ENCODE measurements around the gene B4GALNT4.
"Not testable (repeated sequence)": the region's sequence is repeated elsewhere in the genome, so short reads cannot be mapped to it uniquely, and the experiment has no call there.

B4GALNT4 gene

DNA sequence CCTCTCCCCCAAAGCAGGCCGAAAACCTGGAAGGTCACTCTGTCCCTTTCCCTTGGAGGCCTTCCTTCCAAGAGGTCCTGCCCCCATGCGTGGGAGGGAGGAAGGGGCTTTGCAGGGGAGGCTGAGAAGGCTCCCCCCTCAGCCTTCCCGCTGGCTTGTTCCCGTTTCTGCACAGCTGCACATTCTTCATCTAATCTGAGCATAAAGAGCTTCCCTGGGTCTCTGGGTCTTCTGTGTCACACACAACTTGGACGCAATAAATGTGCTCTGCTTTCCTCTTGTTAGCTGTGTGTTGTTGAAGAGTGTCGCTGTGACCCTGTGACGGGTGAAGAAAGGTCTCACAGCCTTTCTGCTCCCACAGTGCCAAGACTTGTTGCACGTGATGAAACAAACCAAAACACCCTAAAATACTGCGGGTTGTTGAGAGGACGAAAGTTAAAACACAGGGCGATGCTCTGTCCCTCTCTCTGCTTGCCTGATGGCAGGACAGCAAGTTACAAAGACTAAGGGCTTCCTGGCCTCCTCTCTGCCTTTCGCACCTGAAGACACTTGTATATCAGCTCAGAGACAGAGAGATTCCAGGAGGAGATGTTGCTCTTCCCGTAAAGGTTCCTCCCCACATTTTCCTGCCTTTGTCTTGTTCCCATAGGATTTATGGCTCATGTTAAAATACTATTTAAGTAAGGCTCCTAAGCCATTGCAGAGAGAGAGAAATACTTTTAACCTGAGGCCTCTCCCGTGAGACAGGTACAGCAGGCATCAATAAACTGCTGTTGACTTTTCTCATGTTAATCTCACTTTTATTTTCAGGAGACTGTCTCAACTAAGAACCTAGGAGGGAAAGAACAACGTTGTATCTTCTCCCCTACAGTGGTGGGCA is 33.3 kb upstream of the B4GALNT4 start:
- no peak for DNase-seq

DNA sequence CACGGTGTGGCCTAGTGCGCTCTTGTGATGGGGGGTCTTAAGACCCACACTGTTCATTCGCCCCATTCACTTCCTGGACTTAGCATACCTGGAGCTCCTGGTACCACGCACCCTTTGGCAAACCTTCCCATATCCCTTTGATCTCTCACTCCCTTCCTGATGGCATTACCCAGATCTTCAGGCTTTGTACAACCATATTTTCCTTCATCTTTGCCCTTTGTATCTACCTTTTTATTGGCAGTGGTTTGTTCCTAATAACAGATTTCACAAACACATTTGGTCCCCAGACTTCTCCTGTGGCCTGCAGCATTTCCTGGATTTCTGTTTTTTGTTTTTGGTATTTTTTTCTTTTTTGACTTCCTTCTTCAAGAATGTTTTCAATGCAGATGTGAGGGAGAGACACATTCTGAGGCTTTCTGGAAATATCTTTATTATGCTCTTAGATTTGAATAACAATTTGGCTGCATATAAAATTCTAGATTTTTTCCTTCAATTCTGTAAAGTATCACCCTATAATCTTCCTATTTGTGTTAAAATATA is 32.6 kb upstream of the B4GALNT4 start:
- no peak for DNase-seq

DNA sequence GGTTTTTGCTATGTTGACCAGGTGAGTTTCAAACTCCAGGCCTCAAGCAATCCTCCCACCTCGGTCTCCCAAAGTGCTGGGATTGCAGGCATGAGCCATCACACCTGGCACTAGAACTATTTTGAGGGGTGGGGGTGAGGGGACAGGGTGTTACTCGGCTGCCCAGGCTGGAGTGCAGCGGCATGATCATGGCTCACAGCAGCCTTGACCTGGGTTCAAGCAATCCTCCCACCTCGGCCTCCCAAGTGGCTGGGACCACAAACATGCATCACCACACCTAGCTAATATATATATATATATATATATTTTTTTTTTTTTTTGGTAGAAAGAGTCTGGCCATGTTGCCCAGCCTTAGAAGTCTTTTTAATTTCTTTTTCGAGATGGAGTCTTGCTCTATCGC is 31.6 kb upstream of the B4GALNT4 start:
- no peak for DNase-seq

DNA sequence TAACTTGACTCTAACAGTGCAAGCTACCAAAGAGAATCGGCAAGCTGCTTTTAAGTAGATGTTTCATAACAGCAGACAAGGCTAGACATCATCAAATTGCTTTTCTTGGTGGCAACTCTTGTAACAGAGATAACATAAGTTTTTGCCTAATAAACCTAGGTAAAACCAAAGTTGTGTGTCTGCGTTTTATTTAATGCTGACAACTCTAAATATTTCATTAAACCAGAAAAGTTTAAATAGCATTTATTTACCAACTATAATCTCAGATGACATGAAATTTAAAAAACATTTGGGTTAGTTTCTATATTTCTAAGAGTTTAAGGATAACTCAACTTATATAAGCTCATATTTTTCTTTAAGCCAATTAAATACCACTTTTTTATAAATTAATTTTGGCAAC is 29.3 kb upstream of the B4GALNT4 start:
- no peak for DNase-seq

DNA sequence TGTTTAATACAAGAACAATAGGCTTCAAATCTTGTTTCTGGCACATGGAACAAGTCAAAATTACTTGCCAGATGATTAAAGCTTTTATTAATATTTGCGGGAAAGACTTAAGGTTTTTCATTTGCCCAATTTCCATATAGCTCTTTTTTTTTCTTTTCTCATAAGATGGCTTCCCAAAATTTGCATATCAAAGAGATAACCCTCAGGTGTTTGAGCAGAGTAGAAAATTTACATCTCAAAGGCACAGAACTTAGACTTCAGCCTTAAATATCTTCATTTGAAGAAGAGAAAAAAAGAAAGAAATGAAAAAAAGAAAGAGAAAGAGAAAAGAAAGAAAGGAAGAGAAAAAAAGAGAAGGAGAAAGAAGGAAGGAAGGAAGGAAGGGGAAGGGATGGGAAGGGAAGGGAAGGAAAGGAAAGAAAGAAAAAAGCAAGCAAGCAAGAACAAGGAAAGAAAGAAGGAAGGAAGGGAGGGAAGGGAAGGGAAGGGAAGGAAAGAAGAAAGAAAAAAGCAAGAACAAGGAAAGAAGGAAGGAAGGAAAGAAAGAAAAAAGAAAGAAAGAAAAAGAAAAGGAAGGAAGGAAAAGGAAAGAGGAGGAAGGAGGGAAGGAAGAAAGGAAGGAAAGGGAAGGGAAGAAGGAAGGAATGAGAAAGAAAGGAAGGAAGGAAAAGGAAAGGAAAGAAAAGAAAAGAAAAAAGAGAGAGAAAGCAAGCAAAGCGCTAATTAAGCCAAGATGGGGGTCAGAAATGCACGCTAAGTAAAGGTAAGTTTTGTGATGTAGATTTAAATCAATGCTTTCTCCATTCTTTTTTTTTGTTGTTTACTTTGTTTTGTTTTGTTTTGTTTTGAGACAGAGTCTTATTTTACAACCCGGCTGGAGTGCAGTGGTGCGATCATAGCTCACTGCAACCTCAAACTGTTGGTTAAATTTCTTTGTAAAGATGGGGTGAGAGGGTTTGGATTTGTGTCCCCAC is 28.5 kb upstream of the B4GALNT4 start:
- DNase-seq, result no peak

DNA sequence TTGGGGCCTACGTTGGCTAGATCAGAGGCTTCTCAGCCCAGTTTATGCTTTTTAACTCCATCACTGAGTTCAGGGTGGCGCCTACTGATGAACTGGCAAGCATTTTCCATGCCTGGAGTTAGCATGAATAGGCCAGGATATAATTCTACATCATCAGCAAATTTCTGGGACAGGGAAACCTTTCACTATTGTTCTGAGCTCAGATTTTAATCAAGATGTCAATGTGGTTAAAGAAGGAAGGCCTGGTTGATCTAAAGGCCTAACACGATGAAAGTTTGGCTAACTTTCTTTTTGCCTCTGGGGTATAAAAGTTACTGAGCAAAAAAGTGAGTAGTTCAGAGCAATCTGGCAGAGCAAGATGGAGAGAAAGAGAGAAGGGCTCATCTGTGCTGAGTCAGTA is 27.0 kb upstream of the B4GALNT4 start:
- DNase-seq, result no peak

DNA sequence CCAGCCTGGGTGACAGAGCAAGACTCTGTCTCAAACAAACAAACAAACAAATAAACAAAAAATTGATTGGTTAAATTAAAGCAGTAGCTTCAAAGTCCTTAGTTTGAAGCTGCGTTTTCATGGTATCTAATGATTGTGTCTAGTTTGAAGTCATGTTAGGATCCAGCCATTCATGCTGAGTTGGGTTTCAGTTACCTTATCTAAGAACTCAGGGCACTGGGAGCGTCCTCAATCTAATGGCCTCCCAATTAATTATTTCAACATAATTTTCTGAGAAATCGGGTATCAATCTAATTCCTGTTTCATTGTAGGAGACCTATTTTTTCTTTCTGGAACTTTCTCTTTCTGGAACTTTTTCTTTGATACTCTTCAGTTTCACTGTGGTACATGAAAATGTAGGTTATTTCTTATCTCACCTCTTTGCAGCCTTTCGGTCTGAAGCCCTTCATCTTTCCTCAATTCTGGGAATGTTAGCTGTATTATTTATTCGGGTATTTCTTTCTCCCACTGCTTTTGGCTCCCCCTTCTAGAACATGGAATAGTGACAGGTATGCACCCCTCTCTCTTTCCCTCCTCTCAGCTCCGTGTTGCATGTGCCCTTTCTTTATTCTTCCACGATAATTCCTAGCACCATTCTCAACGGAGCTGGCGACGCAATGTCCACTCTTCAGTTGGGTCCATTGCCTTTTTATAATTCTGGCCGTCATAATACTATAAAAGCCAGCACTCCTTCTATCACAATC is 24.3 kb upstream of the B4GALNT4 start:
- no peak for DNase-seq

DNA sequence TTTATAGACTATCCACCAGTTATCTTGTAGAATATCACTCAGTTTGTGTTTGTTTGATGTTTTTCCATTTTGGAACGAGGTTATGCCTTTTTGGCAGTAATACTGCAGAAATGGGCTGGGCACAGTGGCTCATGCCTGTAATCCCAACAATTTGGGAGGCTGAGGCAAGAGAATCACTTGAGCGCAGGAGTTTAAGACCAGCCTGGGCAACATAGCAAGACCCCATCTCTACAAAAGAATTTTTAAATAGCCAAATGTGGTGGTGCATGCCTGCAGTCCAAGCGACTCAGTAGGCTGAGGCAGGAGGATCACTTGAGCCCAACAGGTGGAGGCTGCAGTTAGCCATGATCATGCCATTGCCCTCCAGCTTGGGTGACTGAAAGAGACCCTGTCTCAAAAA is 22.8 kb upstream of the B4GALNT4 start:
- no peak for DNase-seq

DNA sequence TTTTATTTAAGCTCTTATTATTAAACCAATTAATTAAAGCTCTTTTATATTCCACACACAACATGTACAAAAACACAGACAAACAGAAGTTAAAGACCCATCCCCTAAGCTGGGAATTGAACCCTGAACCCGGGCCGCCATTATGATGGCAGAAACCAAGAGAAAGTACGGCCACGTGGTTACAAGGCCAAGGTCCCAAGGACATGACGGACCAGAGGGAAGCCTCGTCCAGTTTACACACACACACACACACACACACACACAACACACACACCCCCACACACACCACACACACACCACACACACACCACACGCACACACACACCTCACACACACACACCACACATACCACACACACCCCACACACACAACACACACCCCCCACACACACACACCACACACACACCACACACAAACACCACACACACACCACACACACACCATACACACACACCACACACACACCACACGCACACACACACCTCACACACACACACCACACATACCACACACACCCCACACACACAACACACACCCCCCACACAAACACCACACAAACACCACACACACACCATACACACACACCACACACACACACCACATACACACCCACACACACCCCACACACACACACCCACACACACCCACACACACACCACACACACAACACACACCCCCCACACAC is 19.9 kb upstream of the B4GALNT4 start:
- DNase-seq, result not testable (repeated sequence)

DNA sequence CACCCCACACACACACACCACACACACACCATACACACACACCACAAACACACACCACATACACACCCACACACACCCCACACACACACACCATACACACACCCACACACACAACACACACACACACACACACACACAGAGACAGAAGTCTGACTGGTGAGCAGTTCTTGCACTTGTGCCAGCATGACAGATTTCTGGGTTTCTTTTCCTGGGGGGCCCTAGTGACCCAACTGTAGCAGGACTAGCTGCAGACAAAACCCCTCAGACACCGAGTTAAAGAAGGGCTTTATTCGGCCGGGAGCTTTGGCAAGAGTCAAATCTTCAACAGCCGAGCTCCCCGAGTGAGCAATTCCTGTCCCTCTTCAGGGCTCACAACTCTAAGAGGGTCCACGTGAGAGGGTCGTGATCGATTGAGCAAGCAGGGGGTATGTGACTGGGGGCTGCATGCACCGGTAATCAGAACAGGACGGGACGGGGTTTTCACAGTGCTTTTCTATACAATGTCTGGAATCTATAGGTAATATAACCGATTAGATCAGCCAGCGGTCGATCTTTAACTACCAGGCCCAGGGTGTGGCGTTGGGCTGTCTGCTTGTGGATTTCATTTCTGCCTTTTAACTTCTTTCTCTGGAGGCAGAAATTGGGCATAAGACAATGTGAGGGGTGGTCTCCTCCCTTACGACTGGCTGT is 19.1 kb upstream of the B4GALNT4 start:
- not testable (repeated sequence) for DNase-seq

DNA sequence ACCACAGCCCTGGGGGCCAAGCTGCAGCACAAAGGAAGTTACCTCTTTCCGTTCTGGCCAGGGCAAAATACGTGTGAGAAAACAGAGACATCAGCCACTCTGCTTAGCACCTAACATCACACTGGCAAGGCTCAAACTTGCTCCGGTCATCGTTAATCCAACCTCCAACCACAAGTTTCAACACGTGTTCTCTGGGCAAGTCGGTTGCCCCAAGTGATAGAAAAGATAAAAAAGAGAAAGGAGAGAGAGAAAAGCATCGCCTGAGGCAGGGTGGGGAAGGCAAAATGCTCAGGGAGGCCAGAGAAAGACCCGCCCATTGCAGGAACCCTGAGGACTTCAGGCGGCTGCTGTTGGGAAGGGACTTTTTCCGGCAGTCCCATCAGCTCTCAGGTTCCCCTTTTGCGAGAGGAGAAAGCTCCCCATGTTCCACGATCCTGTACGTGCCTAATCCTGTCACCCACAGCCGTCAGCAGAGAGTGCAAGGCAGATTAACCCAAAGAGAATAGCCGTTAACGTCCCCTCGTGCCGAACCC is 18.5 kb upstream of the B4GALNT4 start:
- no peak for DNase-seq

DNA sequence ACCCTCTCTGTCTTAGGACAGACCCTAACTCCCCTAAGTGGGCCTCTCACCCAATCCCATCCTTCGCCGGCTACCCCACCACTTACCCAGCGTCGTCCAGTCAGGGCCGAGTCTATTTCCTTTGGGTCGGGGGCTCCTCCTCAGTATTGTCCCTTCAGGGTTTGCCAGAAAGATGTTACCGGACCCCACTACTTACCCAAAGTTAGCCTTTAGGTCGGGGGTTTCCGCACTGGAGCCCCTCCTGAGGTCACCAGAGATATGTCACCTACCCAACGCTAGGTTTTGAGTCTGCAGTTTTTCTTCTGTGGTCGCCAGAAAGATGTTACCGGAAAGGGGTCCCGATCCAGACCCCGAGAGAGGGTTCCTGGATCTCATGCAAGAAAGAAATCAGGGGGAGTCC is 17.9 kb upstream of the B4GALNT4 start:
- no peak for DNase-seq

DNA sequence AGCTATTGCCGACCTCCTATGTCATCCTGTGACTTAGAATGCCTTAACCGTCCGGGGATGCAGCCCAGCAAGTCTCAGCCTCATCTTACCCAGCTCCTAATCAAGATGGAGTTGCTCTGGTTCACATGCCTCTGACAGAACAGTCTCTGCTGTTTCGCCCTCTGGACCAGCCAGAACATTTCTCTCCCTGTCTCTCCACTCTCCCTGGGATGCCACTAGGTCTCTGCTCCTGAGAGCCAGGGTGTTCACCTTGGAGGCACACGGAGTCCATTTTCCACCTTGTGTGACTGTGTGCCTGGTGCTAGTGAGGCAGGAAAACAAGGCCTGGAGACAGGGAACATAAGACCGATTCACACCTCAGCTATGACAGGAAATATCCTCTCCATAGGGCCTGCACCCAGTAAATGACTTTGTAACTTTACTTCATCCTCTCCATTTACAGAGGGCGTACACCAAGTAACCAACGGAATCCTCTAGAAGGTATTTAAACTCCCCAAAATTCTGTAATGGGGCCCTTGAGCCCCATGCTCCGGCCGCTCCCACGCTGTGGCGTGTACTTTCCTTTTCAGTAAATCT is 16.8 kb upstream of the B4GALNT4 start:
- DNase-seq, result no peak

DNA sequence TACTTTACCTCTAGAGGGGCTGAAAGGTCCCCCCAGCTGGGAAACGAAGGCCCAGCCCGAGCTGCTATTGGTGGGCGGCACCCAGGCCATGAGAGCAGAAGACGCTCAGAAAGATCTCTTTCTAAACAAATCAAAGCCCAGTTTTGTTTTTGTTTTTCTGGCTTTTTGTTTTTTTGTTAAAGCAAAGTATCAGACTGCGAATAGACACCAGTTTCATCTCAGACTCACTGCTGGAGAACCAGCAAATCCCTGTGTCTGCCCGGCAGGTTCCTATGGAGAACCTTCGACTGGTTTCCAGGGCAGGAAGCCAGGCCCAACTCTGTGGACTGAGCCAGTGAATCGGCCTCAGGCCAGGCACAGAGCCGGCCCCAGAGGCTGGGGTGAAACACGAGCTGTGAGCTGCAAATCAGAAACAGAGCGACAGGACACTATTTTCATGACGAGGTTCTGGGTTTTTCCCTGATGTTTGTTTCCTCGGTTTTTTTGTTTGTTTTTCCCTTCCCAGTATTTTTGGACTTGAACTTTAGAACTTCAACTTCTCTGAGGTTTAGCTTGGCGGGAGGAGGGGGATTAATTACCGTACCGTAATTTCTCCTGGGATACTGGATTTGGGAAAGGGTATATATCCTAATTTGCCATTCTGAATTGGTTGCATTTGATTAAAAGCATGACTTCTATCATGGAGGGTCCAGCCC is 16.0 kb upstream of the B4GALNT4 start:
- DNase-seq, result no peak

DNA sequence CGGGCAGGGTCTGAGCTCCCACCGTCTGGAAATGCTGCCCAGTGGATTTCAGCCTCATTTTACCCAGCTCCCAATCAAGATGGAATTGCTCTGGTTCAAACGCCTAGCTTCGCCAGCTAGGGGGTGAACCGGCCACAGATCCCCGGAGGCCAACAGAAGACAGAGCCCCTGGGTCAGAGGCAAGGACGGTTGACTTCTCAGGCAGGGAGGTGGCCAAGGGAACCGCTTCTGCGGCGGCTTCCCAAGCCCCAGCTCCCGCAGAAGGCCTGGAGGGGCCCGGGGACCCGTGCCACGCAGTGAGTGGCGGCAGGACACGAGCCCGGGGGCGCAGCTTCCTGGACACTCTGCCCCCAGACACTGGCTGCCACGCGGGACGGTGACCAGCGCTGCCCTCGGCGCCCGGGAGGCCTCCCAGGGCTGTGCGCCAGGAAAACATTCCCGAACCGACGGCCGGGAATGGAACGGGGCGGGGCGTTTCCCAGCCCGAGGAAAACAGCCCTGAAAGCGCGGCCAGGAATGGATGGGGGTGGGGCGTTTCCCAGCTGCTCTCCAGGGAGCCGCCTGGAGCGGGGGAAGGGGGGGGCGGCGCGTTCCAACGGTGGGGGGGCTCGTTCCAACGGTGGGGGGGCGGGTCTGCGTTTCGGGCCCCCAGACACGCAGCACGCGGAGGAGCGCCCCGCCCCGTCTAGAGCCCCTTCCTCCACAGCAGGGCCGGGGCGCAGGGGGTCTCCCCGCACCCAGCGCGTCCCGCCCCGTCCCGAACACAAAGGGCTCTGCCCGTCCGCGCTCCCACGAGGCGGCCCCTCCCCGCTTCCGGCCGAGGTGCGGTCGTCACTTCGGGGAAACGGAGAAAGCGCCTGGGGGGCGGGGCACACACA is 13.5 kb upstream of the B4GALNT4 start:
- peak; percentile 81 for DNase-seq

DNA sequence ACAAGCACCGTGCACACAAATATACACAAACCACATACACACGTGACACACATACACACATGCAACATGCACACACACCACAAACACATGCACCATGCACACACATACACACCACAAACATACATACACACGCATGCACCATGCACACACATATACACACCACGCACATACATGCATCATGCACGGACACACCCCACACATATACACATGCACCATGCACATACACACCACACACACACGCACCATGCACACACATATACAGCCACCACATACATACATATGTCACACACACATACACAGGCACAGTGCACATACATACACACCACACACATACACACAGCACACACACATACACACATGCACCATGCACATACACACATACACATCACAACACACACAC is 12.7 kb upstream of the B4GALNT4 start:
- DNase-seq, result no peak

DNA sequence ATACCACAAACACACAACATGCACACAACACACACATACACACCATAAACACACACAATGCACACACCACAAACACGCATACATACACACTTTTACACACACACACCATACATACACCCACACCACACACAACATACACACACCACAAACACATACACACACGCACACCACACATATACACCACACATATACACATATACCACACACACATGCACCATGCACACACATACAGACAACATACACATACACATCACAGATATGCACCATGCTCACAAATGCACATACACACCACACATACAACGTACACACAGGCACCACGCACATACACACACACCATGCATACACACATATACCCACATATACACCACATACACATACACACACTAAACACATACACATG is 11.7 kb upstream of the B4GALNT4 start:
- DNase-seq, result no peak

DNA sequence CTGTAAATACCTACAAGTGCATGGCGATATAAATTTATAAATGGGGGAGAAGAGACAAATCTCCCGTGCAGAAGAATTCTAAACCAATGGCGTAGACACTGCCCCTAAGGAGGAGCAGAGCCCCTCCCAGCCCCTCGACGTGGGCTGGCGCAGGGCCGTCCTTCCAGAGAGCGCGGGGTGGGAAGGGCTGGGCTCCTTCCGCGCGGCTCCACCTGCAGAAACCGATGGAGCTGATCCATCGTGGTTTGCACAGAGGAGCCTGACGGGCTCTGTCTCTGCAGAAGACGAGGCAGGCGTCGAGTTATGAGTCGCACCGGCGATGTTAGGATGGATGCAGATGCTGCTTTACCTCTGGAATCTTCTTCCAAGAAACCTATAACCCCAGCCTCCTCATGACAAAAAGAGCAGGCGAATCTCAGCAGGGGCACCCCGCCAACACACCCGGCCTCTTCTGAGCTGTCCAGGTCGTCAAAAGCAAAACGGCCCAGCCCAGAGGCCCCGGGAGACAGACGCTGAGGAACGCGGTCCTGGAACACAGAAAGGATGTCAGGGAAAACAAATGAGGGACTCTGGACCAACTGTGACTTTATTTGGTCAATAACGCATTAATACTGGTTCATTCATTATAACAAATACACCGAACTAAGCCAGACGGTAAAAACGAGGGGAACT is 11.0 kb upstream of the B4GALNT4 start:
- no peak for DNase-seq

All from activated gamma-delta T cell (primary cell).